ENCODE results near the gene HPCAL1.

DNA sequence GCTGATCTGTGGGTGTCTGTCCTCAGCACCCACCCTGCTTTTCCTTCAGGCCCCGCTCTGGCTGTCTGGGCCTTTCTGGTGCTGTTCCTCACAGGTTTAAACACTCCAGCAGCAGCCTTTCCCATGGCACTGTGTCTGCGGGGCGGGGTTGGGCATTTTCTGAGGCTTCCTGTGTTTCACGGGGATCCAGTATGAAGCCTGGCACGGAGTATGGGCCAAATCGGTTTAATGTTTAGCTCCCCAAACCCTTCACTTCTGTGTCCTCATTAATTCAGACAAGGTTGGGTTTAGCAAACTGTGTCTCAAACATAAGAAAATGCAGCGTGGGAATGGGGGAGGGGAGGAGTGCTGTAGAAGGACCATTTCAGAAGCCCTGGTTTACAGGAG, 44.9 kb downstream of the HPCAL1 start:
- TF ChIP-seq CTCF (IDR thresholded peaks at IDR 0.05) (no peak), POLR2A (IDR thresholded peaks at IDR 0.05) (no peak)

Measured in right lobe of liver (tissue), 4 donors.